NCI-H82 treated with DMSO at 0.1 percent for 48 hours (cell line): ENCODE data around the gene FBXL22.
A peak's percentile ranks its signal among the peaks of the same experiment; 100 is the strongest.
"Not testable (repeated sequence)": the region's sequence is repeated elsewhere in the genome, so short reads cannot be mapped to it uniquely, and the experiment has no call there.

Source experiments
- DNase-seq: peaks from one replicate; lab custom pipeline; 2025; ENCODE audit not compliant: unreplicated experiment; lab: John Stamatoyannopoulos, UW

The FBXL22 gene

DNA sequence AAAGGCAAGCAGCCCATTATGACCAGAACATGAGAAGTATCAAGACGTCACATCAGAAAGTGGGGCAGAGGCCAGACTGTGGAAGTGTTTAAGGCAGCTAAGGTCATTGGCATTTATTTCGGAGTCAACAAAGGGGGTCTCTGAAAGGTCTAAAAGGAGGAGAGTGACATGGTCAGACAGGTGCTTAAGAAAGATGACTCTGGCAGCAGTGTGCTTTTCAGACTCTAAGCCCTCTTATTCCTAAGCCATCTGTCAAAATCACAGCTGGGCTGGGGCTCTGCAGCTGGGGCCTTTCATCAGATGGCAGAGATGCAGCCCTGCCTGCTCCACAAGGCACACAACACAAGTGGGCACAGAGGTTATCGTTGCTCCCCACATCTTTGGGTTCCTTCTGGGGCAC is 14.0 kb downstream of the FBXL22 start:
- peak; percentile 81 for DNase-seq

DNA sequence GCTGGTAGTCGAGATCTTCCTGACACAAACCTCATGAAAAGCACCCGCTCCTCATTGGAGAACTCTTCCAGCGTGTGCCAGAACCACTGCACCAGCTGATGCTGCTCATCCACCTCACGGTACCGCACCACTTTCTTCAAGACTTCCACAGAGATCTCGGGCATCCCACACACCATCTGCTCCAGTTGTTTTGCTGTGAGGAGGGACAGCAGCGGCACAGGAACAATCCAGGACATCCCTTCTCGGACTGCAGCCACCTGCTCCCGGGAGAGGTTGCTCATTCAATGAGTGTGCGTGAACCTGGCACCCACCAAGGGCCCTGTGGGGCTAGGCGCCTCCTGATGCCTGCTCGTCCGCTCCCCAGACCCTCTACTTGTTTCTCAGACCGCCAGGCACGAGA is 15.1 kb downstream of the FBXL22 start:
- no peak for DNase-seq

DNA sequence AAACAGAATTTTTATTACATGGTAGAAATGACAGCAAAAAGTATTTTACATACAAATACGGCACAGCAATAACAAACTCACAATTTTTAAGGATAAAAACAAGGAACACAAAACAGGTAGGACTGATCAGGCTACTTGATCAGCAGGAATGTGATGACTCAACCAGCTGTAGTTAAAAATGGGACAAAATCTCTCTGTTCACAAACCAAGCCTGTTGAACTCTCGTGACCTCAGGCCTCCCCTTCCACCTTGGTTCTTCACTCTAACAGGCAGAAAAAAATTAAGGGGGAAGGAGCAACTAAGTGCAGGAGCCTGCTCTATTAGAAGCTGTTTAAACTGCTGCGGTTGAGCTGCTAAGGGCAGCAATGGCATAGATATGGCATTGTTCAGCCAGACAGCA is 18.7 kb downstream of the FBXL22 start:
- no peak for DNase-seq

DNA sequence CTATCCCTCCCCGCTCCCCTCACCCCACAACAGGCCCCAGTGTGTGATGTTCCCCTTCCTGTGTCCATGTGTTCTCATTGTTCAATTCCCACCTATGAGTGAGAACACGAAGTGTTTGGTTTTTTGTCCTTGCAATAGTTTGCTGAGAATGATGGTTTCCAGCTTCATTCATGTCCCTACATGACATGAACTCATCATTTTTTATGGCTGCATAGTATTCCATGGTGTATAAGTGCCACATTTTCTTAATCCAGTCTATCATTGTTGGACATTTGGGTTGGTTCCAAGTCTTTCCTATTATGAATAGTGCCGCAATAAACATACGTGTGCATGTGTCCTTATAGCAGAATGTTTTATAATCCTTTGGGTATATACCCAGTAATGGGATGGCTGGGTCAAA is 20.0 kb downstream of the FBXL22 start:
- DNase-seq: not testable (repeated sequence)

DNA sequence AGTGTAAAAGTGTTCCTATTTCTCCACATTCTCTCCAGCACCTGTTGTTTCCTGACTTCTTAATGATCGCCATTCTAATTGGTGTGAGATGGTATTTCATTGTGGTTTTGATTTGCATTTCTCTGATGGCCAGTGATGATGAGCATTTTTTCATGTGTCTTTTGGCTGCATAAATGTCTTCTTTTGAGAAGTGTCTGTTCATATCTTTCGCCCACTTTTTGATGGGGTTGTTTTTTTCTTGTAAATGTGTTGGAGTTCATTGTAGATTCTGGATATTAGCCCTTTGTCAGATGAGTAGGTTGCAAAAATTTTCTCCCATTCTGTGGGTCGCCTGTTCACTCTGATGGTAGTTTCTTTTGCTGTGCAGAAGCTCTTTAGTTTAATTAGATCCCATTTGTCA is 20.4 kb downstream of the FBXL22 start:
- not testable (repeated sequence) for DNase-seq

DNA sequence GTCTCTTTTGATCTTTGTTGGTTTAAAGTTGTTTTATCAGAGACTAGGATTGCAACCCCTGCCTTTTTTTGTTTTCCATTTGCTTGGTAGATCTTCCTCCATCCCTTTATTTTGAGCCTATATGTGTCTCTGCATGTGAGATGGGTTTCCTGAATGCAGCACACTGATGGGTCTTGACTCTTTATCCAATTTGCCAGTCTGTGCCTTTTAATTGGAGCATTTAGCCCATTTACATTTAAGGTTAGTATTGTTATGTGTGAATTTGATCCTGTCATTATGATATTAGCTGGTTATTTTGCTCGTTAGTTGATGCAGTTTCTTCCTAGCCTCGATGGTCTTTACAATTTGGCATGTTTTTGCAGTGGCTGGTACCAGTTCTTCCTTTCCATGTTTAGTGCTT is 23.6 kb downstream of the FBXL22 start:
- DNase-seq: not testable (repeated sequence)

DNA sequence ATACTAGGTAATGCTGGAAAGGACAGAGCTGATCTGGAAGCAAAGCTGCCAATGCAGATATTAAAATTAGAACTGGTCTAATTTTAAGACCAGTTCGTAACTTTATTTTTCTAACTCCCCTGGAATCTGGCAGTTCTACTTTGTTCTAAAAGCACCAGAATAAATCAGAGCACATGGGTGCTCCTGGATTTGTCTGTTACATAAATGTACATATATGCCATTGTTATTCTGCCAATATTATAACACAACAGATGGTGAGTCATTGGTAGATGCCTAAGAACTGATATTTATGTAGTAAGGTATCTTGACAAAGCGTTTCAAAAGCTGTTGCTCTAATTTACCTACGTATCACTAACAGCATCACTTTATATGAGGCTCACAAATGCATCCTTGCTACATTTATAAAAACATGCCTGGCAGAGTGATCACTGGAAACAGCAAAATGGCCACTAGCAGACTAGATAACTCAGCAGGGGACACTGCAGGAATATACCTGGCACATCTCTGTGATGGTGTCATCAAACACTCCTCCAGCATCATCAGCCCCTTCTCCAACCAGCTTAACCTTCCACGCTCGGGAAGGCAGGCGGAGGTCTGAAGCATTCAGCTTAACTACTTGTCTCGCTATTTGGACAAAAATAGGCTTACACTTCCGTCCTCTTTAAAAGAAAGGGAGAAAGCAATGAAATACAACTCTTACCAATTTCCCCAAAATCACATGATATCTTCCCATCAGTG is 26.2 kb downstream of the FBXL22 start:
- DNase-seq: no peak

DNA sequence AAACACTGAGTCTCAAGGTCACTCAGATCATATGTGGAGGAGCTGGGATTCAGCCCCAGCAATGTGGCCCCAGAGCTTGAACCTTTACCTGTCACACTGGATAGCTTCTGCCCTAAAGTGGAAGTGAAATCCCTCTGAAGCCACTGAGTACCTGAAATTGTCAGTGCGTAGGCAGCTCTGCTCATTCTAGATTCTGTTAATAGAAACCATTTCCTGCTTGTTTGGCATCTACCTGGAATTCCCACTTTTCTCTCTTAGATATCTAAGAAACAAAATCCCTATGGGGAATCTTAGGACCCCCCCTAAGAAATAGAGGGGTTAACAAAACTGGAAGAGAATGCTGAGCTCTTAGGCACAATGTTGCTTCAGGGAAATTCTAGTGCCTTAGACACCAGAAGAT is 29.8 kb downstream of the FBXL22 start:
- no peak for DNase-seq

DNA sequence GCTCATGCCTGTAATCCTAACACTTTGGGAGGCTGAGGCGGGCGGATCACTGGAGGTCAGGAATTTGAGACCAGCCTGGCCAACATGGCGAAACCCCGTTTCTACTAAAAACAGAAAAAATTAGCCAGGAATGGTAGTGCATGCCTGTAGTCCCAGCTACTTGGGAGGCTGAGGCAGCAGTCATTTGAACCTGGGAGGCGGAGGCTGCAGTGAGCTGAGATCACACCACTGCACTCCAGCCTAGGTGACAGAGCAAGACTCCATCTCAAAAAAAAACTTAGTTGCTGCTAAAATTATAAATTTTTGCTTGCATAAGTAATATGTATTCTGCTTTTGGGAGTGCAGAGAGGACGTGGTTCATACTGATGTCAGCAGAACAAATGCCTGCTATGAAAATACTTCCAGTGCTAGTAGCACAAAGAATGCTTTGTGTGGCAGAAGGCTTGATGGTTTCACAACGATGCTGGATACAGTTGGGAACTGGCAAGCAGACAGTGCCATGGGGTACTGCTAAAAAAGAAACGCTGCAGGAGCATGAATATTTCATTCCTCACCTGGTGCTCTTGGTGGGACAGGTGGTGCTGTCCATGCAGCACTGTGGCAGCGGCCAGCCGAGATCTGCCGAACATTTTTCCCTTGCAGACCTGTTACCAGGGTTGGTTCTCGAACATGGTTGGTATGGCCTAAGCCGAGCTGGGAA is 31.1 kb downstream of the FBXL22 start:
- DNase-seq: no peak

DNA sequence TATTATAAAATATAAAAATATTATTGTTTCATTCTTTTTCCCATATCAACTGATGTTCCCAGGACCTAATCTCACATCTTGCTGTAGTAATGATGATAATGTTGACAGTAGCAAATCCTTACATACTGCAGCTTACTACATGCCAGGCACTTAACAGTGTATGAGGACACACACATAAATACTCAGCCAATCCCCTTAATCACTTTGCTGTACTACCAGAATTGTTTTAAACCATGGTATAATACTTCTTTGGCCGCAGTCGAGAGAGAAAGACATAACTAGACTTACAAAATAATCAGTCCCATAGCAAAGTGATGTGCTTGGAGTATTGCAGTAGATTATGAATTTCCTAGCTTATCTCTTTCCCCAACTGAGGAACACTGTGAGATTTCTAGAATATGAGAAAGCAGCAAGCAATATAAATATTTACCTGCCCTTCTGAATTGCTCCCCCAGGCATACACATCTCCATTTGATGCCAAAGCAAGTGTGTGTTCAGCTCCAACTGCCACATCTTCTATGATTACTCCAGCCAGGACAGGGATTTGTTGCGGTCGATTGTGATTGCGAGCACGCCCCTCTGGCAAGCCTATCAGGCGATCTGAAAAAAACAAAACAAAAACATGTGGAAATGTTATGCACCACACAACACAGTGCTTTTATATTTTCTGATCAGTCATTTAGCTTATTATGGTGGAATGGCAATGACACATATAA is 33.0 kb downstream of the FBXL22 start:
- DNase-seq: no peak

DNA sequence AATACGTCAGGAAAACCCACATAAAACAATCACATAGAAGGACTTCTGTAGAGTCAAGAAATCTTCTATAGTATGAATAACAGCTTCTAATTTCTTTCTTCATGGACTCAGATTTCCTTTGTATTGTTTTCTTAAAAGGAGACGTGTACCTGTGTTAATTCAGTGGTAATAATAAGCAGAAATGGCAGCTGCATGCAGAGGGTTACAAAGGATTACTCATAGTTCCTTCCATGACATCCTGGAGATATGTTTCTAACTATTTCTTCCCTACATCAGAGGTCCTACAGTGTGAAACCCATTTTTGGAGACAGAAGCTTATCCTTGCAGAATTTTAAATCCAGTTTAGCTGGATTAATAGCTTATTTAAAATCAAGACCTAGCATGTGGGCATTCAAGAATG is 36.1 kb downstream of the FBXL22 start:
- no peak for DNase-seq

DNA sequence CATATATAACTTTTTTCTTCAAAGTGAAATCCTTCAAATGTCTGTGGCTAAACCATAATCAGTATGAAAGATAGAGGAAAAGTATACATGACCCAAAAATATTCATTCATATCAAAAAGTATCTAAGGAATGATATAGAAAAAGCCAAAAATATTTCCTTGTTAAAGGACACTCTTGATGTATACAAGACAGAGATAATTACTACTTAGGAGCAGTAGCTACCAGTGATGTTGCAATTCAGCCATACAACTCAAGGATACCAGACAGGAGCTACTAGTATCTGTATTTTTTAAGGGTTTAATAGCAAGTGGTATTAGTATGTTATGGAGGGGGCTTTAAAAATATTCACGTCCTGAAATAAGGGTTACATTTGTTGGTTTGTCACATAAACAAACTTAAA is 37.0 kb downstream of the FBXL22 start:
- no peak for DNase-seq

DNA sequence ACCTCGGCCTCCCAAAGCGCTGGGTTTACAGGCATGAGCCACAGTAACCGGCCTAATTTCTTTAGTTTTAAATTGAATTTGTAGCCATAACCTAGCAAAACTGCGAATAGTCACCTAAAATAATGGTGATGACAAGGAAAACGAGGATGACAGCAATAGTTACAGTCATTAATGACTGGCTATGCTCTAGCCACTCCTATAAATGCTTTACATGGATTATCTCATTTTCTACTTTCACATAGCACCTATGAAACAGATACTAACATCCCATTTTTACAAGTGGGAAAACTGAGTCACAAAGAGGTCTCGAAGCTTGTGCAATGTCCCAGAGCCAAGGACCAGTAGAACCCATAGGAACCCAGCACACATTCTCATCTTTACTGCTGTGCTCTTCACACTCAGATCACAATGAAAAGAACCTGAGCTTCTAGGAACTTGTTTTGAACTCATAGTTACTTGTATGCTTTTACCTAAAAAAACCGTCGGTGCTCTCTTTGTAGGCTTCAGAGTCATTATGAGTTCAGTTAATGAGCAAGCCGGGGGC is 39.4 kb downstream of the FBXL22 start:
- no peak for DNase-seq

DNA sequence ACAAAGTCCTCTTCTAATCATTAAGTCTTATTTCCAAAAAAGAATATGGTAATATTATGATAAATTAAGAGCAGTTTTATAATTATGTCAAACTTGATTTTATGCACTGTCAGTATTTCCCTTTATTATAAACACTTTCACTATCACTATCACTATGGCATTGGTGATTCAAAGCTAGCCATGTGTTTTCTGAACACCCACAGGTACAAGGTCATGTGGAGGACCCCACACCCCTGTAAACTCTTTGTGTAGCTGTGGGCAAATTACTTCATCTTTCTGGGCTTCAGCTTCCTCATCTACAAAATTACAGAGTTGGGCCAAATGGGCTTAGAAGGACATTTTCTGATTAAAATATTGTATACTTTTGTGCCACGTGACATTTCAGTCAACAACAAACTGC is 41.7 kb downstream of the FBXL22 start:
- DNase-seq: no peak

DNA sequence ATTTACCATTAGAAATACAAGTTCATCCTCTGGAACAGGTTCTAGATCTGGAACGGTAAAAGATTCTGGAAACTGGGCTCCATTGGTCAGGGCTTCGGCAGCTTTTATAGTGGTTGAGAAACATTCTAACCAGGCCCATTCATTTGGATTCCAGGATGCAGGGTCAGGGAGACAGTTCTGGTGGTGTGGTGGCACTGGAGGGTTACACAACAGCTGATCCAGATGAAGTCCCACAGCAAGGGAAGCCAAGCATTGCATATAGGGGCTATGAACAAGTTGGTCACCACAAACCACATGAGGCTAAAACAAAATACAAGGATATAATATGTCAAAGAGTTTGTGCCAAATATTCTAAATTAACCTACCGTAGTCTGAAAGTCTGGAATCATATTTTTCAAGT is 43.0 kb downstream of the FBXL22 start:
- DNase-seq: no peak
